PC-3 (cell line): Measurements from ENCODE around the gene TRAPPC2L.

Experiments used
- EZH2 ChIP-seq: fragments of 300-600 bp; sonication (generic); IDR thresholded peaks from one replicate; pipeline ENCODE4 v1.6.1; 2017; ENCODE audit warnings: antibody characterized with exemption, mild to moderate bottlenecking, low read length; ENCODE audit not compliant: unreplicated experiment
- TF ChIP-seq, protein P1 (sequence below): fragments of 300-600 bp; sonication (generic); conservative IDR thresholded peaks from 2 replicates; pipeline ENCODE4 v1.5.1; 2017; ENCODE audit warnings: antibody characterized with exemption, low read depth, mild to moderate bottlenecking, low read length

GRCh38 chr16:88831838-88832237, 25.1 kb upstream of the TRAPPC2L start:
- TF ChIP-seq, protein P1, sequence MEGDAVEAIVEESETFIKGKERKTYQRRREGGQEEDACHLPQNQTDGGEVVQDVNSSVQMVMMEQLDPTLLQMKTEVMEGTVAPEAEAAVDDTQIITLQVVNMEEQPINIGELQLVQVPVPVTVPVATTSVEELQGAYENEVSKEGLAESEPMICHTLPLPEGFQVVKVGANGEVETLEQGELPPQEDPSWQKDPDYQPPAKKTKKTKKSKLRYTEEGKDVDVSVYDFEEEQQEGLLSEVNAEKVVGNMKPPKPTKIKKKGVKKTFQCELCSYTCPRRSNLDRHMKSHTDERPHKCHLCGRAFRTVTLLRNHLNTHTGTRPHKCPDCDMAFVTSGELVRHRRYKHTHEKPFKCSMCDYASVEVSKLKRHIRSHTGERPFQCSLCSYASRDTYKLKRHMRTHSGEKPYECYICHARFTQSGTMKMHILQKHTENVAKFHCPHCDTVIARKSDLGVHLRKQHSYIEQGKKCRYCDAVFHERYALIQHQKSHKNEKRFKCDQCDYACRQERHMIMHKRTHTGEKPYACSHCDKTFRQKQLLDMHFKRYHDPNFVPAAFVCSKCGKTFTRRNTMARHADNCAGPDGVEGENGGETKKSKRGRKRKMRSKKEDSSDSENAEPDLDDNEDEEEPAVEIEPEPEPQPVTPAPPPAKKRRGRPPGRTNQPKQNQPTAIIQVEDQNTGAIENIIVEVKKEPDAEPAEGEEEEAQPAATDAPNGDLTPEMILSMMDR: no peak
- TF ChIP-seq EZH2: no peak
